Ishikawa (cell line): ENCODE measurements around the gene PRM2.

Experiments used
- EP300 ChIP-seq: IDR thresholded peaks from 2 replicates; pipeline ENCODE4 v1.6.1; 2012; ENCODE audit warnings: borderline replicate concordance
- RAD21 ChIP-seq: IDR thresholded peaks from 2 replicates; pipeline ENCODE4 v1.6.1; 2012; ENCODE audit warnings: low read depth
- REST ChIP-seq: IDR thresholded peaks from 2 replicates; pipeline ENCODE4 v1.6.1; 2012; ENCODE audit warnings: low read depth, mild to moderate bottlenecking
- TAF1 ChIP-seq: IDR thresholded peaks from 2 replicates; pipeline ENCODE4 v1.6.1; 2012; ENCODE audit warnings: low read depth, mild to moderate bottlenecking
- TCF12 ChIP-seq: IDR thresholded peaks from 2 replicates; pipeline ENCODE4 v1.6.1; 2012; ENCODE audit warnings: low read depth
- YY1 ChIP-seq: IDR thresholded peaks from 2 replicates; pipeline ENCODE4 v1.6.1; 2012; ENCODE audit warnings: low read depth
- TF ChIP-seq, protein P1 (sequence below): IDR thresholded peaks from 2 replicates; pipeline ENCODE4 v1.6.1; 2012

DNA sequence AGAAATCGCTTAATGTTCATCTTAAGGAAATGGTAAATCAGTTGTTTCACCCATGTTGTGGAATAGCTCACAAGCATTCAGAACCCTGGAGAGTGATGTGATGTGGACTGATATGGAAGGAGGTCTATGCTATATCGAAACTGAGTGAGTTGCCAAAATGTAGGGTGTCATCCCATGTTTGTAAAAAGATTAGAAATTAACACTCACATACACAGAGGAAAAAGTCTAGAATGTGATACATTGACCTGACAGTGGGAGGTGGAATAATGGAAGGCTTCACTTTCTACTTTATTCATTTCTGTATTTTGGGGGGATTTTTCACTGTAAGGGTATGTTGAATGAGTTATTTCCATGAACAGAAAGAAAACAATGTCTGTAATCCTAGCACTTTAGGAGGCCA, 9.6 kb upstream of the PRM2 start:
- TF ChIP-seq REST (peak; percentile 52; the same call in 1 of the 2 replicates), TAF1 (no peak), RAD21 (no peak), EP300 (no peak), YY1 (no peak), TCF12 (no peak)
- TF ChIP-seq, protein P1, sequence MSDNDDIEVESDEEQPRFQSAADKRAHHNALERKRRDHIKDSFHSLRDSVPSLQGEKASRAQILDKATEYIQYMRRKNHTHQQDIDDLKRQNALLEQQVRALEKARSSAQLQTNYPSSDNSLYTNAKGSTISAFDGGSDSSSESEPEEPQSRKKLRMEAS = no peak
